HG02885 (cell line): ENCODE measurements around the gene LRRC70.
A peak's percentile ranks its signal among the peaks of the same experiment; 100 is the strongest.

Source experiments
- ATAC-seq: cut with Tn5 transposase; IDR thresholded peaks from one replicate; pipeline ENCODE4 v1.9.1; 2021; ENCODE audit warnings: mild to moderate bottlenecking; ENCODE audit not compliant: unreplicated experiment, poor library complexity

LRRC70 gene

DNA sequence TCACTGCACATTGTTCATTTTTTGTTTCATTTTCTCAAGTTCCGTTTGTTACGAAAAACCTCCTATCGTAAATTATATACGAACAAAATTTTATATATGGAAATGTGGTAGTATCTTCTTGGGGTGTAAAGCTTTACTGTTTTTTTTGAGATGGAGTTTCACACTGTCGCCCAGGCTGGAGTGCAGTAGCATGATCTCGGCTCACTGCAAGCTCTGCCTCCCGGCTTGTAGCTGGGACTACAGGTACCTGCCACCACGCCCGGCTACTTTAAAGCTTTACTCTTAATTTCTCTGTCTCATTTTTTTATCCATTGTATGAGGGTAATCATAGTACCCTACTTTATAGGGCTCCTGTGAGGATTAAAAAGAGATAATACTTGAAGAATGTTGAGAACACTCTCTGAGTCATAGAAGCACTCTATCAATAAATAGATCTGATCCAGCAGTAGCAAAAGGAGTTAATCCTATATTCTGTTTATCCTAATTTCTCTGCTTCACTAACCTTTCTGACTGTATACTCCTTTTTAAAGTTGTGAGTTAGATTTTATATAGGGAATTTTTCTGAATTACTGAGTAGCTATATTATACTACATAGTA is 5.6 kb upstream of the LRRC70 start:
- no peak for ATAC-seq

DNA sequence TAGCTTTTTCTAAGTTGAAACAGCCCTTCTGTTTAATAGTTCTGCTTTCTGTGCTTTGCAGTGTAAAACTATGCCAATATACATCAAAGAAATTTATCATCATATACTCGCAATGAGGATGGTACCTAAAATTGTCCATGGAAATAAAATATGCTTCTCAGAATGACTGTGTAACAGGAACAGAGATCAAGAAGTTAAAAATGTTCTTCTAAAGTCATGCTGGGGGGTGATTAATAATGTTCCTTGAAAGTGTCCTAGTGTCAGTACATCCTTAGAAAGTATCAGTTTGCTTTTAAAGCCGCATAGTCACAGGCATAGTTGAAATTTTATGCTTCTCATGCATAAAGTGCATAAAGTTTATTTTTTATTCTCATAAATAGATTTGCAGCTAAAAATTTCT is 4.0 kb upstream of the LRRC70 start:
- ATAC-seq = peak; percentile 62

DNA sequence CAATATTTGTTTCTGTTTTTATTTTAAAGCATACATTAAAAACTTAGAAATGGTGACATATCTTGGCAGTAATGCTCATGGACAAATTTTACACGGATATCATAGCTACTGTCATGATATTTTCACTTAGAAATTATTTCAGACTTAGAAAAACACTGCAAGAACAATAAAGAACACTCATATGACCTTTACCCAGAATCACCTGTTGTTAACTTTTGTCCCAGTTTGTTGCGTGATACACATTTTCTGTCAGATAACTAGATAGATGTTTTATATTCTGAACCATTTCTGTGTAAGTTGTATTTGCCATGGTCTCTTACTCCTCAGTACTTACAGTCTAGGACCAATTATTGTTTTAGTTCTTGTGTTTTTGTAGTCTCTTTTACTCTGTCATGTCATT is 3.6 kb upstream of the LRRC70 start:
- ATAC-seq = no peak

DNA sequence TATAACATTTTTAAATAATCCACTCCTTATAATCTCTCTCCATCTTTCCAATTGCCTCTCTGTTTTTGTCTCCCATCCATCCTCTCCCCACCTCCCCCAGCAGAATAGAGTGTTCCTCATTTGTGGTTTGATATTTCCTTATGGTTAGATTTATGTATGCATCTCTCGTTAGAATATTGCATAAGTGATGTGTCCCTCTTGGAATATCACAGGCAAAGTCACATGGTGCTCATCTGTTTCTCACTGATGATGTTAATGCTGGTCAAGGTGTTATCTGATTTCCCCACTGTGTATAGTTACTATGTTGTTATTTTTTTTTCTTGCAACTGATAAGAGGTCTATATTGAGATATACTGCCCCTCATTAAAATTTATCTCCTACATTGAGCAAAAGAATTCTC is 3.1 kb upstream of the LRRC70 start:
- no peak for ATAC-seq

DNA sequence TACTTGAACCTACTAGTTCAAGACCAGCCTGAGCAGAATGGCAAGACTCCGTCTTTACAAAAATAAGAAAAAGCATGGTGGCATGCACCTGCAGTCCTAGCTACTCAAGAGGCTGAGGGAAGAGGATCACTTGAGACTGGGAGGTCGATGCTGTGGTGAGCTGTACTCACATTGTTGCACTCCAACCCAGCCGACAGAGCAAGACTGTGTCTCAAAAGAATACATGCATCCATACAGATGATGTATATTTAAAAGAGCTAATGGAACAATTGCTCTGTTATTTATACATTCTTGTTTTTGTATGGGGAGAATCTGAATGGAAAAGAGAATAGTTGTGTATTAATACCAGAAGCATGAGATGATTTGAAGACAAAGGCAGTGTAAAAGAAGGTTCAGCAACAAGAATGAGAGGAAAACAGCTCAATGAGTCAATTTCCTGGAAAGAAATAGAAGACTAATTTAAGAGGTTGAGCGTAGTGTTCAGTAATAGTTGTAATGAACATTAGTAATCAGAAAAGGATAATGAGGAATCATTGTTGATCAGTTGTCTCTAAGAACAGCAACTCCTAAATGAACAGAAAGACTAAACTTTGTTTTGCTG is 1.9 kb upstream of the LRRC70 start:
- ATAC-seq = no peak

DNA sequence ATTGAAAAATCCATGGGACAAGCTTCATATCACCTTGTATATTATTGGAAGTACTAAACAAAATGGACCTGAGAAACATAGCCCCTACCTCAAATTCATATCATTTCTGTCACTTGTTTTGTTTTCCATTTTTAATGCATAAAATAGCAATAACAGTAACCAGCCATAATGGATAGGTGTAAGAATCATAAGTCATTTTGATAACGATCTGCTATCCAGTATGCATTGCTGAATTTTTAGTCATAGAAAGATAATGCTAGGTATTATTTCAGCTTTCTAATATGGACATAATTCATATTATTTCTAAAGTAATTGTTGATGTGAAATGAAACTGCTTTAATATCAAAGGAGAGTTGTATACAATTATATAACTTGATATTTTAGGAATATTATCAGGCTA is 1.1 kb upstream of the LRRC70 start:
- no peak for ATAC-seq

DNA sequence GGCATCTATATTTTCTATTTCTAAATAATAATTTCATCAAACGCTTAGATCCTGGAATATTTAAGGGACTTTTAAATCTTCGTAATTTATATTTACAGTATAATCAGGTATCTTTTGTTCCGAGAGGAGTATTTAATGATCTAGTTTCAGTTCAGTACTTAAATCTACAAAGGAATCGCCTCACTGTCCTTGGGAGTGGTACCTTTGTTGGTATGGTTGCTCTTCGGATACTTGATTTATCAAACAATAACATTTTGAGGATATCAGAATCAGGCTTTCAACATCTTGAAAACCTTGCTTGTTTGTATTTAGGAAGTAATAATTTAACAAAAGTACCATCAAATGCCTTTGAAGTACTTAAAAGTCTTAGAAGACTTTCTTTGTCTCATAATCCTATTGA is 1.1 kb downstream of the LRRC70 start:
- no peak for ATAC-seq

DNA sequence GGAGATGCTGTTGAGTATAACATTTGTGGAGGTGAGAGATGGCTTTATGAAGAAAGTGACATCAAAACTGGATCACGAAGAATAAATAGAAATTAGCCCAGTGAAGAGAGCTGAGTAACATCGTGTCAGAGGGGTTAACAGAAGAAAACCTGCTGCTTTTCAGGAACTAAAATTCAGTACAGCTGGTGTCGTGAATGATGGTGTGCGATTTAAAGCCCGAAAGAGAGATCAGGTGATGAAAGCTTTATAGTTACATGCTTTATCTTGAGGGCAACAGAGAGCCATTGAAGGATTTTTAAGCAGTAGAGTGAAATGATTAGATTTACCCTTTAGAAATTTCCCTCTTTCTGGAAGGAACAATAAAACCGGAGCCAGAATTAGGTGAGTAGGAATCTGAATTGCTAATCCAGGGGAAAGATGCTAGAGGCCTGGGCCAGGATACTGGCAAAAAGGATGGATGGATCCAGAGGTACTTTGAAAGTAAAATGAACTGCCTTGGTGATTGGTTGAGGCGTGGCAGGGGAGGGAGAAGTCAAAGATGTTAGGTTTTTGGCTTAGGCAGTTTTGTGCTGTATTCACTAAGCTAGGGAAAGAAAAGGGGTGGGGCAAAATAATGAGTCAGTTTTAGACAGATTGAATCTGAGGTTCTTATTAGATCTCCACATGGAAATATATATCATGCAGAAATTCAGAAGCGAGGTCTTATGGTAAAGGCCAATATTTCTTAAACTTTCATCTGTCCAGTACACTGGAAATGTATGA is 3.4 kb downstream of the LRRC70 start:
- no peak for ATAC-seq

DNA sequence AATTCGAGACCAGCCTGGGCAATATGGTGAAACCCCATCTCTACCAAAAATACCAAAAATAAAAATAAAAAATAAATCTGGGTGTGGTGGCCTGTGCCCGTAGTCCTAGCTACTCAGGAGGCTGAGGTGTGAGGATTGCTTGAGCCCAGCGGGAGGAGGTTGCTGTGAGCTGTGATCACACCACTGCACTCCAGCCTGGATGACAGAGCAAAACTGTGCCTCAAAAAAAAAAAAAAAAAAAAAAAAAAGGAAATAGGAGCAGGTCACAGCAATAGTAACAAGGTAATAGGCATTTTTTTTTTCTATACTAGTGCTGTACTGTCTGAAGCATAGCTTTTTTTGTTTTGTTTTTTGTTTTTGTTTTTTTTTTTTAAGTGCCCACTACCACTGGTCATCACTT is 5.8 kb downstream of the LRRC70 start:
- no peak for ATAC-seq

DNA sequence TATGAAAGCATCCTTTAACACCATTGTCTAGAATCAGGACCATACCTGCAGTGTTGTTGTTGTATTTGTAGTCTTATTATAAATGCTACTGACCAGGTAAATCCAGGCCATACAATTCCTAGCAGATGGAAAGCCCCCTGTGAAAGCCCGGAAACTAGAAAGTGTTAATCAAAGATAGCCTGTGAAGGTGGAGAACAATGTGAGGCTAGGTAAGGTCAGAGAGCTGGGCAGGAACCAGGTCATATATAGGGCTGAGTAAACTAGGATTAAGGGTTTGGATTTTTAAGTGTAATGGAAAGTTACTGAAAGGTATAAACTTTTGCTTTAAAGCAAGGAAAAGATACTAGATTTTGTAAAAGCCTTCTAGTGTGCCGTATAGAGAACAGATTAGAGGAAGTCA is 6.7 kb downstream of the LRRC70 start:
- no peak for ATAC-seq

DNA sequence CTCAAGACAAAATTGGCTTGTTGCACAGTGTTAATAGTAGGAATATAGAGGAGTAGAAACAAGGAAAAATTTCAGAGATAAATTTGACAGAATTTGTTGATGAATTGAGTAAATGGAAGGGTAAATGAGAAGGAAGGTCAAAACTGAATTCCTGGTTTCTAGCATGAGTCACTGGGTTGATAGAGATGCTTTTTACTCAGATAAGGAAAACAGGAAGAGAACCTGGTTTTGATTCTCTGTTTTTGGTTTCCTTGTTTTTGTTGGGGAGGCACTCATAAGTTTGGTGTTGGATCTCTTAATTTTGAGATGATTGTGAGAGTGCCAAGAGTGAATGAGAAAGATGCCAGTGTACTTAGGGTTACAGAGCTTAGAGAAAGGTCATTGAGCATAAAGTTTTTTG is 7.1 kb downstream of the LRRC70 start:
- ATAC-seq = no peak

DNA sequence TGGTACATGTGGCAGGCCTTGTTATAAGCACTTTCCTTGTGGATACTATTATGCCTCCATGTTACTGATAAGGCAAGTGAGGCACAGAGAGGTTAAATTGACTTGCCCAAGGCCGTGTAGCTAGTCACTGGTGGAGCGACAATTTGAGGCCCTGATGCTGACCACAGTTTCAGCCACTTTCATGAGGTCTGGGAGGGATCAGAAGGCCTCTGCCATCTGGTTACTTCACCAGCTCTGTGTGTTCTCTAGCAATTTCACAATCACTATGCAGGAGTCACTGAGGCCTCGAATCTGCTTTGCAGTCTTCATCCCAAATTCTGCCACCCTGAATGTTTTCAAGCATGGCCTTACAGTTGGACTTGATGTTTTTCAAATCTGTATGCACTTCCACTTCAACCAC is 9.1 kb downstream of the LRRC70 start:
- ATAC-seq = no peak

DNA sequence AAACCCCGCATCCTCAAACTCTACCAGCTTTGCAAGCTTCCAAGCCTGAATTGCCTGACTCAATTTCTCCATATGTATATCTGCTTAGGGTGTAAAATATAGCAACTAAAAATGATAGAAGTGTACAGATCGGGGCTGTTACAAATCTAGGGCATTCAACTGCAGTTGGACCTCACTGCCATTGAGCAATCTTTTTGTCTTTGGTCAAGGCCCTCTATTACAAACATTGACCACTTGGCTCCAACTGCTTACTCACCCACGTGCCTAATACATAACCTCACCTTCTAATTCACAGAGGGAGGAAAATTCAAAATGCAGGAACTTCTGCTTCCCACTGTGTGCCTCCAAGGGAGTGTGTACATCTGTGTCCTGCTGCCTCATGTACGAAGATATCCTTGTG is 10.0 kb downstream of the LRRC70 start:
- no peak for ATAC-seq

DNA sequence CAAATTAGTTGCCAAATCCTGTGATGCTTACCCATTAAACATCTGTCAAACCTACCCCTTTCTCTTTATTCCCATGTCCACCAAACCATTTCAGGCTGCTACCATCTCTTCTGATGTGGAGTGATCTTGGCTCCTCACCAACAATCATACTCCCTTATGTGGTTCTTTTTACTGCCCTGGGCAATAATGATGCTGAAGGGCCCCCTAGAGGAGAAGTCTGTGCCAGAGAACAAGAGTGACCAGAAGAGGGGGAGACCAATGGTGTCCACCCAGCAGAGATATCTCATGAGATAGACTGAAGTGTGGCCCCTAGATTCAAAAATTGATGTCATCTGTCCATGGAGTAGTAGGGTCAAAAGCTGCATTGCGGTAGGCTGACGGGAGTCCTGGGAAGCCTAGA is 10.9 kb downstream of the LRRC70 start:
- ATAC-seq = no peak

DNA sequence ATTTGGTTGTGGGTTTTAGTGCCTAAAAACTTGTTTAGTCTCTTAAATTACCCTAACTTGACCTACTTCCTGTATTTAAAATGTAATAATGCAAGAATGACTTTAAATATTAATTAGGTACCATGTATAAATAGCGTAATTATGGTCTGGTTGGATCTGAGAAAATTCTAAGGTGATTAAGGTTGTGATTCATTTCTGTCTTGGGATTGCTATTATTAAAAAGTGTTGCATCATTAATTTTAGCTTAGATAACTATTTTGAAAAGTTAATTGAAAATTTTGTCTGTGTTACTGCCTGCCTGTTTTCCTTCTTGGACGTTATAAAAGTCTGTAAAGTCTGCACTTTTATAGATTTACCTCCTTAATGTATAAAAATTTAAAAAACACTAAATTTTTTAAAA is 11.8 kb downstream of the LRRC70 start:
- no peak for ATAC-seq

DNA sequence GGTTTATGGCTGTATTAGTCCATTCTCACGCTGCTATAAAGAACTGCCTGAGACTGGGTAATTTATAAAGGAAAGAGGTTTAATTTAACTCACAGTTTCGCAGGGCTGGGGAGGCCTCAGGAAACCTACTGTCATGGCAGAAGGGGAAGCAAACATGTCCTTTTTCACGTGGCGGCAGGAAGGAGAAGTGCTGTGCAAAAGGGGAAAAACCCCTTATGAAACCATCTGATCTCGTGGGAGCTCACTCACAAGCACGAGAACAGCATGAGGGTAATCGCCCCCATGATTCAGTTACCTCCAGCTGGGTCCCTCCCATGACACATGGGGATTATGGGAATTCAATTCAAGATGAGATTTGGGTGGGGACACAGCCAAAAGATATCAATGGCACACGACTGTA is 13.9 kb downstream of the LRRC70 start:
- no peak for ATAC-seq

DNA sequence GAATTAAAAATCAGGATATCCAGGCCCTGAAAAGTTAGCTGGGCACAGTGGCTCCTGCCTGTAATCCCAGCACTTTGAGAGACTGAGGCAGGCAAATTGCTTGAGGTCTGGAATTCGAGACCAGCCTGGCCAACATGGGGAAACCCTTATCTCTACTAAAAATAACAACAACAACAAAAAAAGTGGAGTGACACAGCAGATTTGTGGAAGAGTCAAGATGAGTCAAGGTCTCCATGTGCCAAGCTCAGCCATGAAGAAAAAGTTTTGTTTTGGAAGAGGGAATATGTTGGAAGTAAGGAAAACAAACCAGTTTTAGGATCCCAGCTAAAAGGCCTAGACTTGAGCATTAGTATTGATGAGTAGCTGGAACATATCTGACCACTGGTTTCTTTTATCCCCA is 14.7 kb downstream of the LRRC70 start:
- no peak for ATAC-seq

DNA sequence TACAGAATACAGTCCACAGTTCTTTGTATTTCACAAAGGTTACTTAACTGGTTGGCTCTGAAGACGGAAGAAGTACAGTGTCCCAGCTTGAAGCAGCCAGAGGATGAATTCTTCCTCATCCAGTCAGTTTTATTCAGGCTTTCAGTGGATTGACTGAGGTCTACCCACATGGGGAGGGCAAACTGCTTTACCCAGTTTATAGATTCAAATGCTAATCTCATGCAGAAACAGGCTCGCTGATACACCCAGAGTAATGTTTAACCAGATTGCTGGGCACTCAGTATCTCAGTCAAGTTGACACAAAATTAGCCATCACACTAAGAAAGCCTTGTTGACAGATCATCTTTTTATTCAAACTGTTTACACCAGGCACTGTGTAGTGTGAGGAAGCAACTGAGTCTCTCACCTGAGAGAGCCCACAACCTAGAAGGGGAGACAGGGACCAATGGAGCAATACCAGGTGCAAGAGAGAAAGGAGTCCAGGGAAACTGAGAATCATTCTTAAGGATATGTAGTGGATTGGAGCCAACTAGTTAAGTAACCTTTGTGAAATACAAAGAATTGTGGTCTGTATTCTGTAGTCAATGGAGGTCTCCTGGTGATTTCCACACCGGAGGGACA is 15.9 kb downstream of the LRRC70 start:
- no peak for ATAC-seq

DNA sequence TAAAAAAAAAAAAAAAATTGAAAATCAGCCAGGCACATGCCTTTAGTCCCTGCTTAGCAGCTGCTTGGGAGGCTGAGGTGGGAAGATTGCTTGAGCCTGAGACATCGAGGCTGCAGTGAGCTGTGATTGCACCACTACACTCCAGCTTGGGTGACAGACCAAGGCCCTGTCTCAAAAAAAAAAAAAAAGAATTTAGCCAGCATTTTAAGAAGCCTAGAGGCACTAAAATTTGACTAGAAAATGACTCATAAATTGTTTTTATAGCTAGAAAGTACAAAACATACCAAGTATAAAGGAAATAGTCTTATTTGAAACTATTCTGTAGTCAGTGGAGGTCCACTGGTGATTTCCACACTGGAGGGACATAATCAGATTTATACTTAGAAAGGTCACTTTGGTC is 17.5 kb downstream of the LRRC70 start:
- ATAC-seq = no peak

DNA sequence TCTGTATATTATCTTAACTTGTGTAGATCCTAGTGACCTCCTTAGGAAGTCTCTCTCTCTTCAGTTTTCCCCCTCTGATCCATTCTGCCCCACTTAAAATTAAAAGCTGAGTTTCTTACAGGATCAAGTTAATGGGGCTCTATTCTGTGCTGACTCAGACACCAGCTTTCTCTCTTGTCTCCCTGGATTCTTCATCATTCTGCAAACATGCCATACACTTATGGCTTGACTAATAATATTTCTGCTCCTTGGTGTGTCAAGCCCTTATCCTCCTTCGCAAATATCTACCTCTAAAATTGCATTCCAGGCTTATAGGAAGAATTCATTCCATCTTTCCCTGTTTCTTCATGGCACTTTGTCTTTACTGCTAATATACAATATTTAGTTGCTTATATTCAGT is 18.1 kb downstream of the LRRC70 start:
- no peak for ATAC-seq

DNA sequence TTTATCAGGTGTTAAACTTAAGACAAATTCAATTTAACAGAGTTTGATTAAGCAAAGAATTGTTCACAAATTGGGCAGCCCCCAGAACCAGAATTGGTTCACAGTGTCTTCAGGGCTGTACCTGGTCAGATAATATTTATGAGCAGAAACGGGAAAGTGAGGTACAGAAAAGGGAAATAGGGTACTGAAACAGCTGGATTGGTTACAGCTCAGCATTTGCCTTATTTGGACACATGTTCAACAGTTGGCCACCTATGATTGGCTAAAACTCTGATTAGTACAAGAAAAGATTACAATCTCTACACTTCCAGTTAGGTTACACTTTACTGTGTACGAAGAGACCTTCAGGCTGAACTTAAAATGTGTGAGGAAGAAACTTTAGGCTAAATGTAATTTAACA is 18.7 kb downstream of the LRRC70 start:
- ATAC-seq = no peak
